GM21423 (cell line): ENCODE results near the gene PRAMEF12.
"Not testable (repeated sequence)": the region's sequence is repeated elsewhere in the genome, so short reads cannot be mapped to it uniquely, and the experiment has no call there.

Experiments
- ATAC-seq: cut with Tn5 transposase; IDR thresholded peaks from one replicate; pipeline ENCODE4 v1.9.1; 2021; ENCODE audit warnings: mild to moderate bottlenecking, moderate library complexity; ENCODE audit not compliant: unreplicated experiment

PRAMEF12 gene

DNA sequence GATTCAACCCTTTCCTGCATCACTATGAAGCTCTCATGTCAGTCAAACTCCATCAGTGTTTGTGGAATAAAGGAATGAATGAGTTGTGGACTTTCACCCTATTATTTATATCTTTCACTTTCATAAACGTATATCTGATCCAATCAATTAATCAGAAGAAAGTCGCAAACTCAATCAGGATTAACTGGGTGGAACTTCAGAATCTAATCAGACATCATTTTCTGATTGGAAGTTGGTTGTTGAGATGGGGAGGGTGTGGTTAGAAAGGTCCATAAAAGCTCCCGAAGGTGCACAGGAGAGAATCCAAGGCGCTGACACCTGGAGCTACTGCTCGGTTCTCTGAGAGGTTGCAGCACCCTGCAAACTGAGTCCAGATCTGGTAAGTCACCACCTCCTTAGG, at the start of gene PRAMEF12:
PRAMEF12 (plus strand) TSS at position 301 of the 400 bp plus-strand sequence. CDS start 1,130 bp downstream, outside the sequence.
- ATAC-seq: no peak

DNA sequence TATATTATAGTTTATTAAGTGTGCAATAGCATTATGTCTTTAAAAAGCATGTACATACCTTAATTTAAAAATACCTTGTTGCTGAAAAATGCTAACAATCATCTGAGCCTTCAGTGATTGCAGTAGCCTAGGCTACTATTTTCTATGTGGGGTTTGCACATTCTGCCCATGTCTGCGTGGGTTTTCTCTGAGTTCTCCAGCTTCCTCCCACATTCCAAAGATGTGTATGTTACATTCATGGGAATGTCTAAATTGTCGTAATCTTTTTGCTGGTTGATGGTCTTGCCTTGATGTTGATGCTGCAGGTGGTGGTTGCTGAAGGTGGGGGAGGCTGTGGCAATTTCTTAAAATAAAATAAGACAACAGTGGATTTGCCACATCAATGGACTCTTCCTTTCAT, 45.1 kb upstream of the PRAMEF12 start:
- no peak for ATAC-seq

DNA sequence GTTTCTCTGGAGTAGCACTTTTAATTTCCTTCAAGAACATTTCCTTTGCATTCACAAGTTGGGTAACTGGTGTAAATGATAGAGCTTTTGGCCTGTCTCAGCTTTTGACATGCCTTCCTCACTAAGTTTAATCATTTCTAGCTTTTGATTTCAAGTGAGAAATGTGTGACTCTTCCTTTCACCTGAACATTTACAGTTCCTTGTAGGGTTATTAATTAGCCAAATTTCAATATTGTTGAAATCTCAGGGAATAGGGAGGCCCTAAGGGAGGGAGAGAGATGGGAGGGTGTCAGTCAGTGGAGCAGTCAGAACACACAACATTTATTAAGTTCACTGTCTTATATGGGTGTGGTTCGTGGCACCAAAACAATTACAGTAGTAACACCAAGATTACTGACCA, 43.4 kb upstream of the PRAMEF12 start:
- no peak for ATAC-seq

DNA sequence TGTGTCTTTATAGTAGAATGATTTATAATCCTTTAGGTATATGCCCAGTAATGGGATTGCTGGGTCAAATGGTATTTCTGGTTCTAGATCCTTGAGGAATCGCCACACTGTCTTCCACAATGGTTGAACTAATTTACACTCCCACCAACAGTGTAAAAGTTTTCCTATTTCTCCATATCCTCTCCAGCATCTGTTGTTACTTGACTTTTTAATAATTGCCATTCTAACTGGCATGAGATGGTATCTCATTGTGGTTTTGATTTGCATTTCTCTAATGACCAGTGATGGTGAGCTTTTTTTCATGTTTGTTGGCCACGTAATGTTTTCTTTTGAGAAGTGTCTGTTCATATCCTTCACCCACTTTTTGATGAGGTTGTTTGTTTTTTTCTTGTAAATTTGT, 42.5 kb upstream of the PRAMEF12 start:
- ATAC-seq: not testable (repeated sequence)

DNA sequence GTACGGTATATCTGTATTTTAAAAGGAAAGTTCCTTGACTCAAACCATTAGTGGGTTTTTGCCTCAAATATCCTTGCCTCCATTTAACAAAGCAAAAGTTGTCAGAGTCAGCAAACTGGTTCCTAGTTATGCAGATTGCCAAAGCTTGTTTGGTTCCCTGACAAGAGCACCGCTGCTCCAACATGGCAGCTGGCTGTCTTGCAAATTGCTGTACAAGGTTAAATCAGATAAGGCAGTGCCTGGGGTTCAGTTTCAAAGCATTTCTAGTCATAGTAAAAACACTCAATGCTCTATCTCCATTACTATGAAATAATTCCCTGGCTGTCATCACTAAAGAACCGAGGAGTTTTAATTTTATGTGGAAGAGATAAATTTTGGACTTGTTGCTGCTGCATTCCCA, 38.9 kb upstream of the PRAMEF12 start:
- no peak for ATAC-seq

DNA sequence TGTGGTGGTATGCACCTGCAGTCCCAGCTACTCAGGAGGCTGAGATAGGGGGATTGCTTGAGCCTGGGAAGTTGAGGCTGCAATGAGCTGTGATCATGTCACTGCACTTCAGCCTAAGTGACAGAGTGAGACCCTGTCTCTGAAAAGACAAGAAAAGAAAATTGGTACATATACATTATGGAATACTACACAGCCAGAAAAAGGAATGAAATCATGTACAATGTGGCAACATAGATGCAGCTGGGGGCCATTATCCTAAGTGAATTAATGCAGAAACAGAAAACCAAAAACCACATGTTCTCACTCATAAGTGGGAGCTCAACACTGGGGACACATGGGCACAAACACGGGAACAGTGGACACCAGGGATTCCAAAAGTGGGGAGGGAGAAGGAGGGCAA, 34.6 kb upstream of the PRAMEF12 start:
- no peak for ATAC-seq

DNA sequence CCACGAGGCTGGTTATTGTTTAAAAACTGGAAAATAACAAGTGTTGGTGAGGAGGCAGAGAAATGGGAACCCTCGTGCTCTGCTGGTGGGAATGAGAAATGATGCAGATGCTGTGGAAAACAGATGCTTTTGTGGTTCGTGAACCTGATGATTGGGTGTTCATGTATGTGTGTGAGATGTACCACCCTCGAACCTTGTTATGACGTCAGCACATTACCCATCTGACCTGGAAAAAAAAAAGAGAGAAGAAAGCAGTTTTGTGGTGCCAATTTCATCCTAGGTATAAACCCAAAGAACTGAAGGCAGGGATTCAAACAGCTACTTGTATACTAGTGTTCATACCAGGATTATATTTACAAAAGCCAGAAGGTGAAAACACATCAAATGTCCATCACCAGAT, 33.9 kb upstream of the PRAMEF12 start:
- ATAC-seq: no peak

DNA sequence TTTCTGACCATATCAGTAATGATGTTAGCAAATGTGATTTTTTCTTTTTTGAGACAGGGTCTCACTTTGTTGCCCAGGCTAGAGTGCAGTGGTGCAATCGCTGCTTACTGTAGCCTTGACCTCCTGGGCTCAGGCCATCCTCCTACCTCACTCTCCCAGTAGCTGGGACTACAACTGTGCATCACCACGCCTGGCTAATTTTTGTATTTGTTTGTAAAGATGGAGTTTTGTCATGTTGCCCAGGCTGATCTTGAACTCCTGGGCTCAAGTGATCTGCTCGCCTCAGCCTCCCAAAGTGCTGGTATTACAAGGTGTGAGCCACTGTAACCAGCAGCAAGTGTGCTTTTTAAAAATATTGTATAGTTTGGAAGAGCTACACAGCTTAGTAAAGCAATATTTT, 31.6 kb upstream of the PRAMEF12 start:
- ATAC-seq: no peak

DNA sequence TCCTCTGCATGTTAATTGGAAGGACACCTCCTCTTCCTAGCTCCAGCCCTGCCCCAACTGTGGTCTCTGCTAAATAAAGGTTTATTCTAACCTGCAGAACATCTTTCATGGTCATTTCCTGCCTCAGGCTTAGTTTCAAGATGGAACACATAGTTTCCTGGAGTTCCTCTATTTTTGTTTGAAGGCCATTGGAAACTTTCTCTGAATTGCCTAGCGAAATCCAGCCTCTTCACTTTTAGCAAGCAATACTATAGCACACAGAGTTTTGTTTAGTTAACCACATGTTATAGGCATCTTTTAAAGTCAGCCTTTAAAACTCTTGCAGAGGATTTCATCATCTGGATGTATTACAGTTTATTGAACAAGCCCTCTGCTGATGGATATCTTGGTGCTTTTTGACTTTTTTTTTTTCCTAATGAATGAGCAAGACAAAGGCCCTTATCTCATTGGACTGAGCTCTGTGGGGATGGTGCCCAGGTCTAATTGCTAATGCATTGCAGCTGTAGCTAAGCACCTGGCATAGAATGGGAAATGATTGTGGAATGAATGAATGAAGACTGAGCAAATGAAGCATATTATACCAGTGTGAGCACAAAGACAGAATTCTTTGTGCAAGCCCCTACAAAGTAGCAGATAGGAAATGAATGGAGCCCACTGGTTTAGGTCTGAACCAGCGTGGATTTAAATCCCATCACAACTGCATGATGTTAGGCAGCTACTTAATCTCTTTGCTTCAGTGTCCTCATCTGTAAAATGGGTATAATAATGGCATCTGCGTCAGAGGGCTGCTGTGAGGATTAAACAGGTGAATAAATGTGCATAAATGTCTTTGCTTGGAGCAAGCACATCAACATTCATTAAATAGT, 28.2 kb upstream of the PRAMEF12 start:
- no peak for ATAC-seq

DNA sequence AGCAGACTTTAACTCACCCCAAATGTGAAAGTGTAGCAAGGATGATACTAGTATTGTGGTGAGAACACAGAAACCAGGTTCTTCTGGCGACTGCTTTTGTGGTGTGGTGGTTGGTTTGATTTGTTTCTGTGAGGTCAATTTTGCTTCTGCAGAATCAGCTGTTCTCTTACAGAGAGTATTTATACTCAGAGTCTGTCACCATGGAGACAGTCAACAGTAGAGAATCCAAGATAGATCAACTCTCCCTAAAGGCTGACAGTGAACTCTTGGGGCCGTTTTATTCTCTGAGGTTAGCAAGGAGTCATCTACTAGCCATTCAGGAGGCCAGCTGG, 27.6 kb upstream of the PRAMEF12 start, which contains the start of gene CFAP107:
CFAP107 (plus strand) TSS at position 209 of the 332 bp plus-strand sequence. CDS start 231 bp downstream, outside the sequence.
- no peak for ATAC-seq

DNA sequence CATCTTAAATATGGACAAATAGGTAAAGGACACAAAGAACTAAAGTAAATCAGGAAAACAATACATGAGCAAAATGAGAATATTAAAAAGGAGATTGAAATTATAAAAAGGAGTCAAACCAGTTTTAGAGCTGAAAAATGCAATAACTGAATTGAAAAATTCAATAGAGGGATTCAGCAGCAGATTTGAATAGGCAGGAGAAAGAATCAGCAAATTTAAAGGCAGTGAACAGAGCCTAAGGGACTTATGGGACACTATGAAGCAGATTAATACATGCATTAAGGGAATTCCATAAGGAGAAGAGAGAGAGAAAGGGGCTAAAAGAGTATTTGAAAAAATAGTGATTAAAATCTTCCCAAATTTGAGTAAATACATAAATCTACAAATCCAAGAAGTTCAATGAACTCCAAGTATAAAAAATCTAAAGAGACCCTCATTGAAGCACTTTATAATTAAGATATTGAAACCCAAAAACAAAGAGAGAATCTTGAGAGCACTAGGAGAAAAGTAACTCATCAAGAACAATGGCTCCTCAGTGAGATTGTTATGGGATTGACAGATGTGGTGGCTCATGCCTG, 24.7 kb upstream of the PRAMEF12 start:
- ATAC-seq: no peak

DNA sequence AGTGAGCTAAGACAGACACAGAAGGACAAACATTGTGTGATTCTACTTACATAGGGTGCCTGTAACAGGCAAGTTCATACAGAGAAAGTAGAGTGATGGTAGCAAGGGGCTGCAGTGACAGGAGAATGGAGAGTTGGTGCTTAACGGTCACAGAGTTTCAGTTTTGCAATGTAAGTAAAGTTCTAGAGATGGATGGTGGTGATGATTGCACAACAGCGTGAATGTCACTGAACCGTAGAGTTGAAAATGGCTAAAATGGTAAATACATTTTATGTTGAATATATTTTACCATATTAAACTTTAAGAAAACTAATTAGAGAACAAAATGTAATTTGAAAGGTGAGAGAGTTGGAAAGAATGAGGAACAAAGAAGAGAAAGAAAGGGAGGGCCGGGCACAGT, 18.8 kb upstream of the PRAMEF12 start:
- ATAC-seq: no peak

DNA sequence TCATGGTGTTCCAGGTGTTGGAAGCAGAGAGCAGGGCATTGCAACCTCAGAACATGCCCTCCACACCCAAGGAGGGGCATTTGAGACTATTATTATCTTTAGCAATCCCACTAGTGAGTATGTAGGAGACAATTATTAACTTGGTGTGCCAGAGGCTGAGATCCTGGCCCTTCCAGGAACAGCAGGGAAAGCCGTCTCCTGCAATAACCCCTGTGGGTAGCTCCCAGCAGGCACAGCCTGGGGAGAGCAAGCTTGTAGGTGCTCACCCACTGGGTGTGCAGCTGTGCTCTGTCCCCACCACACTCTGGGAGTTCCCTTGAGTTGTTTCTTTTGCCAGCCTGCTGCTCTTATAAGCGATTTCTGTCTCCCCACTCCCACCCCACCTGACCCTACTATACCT, 17.3 kb upstream of the PRAMEF12 start:
- no peak for ATAC-seq

DNA sequence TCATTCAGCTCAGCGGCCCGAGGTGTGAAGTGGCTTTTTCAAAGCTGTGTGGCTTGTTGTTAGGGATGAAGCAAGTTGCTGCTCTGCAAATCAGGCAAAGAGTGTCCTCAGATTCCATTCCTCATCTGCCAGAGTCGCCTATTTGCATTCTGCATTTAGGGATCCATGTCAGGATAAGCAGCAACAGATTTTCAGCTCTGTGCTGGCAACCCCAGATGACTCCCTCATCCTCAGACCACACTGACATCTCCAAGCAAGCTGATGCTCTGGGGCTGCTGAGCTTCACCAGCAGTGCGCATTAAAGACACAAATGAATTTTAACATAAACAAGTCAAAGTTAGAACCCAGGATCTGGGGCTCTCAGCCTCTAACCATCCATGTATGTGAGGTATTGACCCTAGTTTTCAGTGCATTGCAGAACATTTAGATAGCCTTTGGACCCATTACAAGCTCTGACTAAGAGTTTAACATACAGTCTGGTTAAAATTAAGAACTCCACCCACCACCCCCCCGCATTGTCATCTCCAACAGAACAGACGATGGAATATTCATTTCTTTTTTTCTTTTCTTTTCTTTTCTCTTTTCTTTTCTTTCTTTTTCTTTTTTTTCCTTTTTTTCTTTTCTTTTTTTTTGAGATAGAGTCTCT, 16.6 kb upstream of the PRAMEF12 start:
- ATAC-seq: no peak

DNA sequence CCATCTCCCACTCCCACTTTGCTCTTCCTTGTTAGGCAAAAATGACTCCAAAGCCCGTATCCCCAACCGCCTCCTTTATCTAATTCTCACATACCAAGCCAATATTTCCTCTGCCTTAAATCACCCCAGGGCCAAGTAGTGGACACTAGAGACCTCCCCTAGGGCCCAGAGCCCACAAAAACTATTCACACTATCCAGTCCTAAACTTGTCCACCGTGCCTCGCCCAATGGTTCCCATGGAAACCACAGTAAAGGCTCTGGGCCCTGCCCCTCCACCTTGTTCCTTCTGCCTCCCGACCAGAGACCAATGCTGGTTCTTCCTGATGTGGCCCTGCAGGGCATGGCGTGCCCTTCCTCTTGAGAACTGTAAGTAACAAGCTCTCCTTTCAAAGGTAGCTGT, 15.7 kb upstream of the PRAMEF12 start:
- no peak for ATAC-seq

DNA sequence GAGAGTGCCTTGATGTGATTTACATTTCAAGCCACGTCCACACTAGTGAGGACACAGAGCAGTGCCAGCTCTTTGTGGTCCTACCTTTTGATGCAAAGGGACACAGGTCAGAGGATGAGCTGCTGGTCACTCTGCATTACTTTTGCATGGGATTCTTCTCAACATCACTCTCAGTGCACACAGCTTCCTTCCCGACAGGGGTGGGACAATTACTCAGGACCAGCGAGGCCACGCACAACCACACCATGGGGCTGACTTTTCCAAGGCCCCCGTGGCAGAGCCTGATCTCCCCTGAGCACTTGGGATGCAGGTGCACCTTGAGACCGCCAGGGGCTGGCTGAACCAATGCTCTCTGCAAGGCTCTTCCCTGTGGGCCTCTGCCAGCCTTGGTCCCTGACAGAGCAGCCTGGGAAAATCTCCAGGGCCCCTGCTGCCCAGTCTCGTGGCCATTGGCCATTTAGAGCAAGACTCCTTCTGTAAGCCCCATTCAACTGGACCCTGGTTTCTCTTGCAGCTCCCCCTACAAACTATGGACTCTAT, 13.2 kb upstream of the PRAMEF12 start:
- ATAC-seq: no peak

DNA sequence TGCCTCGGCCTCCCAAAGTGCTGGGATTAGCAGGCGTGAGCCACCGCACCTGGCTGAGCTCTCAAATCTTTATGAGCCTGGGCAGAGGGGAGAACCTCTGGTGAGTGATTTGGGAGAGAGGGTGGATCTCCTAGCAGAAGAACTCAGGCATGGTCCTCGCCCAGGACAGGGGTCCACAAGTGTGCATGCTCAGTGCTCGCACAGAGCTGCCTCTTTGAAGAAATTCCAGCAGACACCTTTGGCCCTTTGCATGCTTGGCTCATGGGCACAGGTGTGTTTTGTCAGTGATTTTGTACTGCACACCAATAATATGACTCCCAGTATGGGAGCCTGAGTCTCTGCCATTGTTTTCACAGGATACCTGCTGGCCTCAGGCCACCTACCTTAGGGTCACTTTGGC, 11.8 kb upstream of the PRAMEF12 start:
- no peak for ATAC-seq

DNA sequence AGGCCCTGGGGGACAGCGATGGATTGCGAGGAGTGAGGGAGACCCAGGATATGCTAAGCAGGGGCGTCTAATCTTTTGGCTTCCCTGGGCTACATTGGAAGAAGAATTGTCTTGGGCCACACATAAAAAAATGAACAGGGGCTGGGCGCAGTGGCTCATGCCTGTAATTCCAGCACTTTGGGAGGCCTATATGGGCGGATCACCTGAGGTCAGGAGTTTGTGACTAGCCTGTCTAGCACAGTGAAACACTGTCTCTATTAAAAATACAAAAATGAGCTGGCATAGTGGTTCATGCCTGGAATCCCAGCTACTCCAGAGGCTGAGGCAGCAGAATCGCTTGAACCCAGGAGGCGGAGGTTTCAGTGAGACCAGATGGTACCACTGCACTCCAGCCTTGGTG, 10.8 kb upstream of the PRAMEF12 start:
- ATAC-seq: no peak

DNA sequence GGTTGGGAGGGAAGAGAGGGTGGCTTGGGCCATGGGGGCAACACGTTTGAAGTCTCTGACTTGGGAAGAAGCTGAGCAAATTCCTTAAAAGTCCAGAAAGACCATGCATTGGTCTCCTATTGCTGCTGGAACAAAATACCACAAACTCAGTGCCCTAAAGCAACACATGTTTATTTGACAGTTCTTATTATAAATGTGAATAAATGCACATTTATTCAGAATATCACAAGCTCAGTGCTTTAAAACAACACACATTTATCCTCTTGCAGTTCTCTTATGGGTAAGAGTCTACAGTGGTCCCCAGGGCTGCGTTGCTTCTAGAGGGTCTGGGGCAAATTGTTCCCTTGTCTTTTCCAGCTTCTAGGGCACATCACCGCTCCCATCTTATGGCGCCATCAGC, 10.1 kb upstream of the PRAMEF12 start:
- no peak for ATAC-seq

DNA sequence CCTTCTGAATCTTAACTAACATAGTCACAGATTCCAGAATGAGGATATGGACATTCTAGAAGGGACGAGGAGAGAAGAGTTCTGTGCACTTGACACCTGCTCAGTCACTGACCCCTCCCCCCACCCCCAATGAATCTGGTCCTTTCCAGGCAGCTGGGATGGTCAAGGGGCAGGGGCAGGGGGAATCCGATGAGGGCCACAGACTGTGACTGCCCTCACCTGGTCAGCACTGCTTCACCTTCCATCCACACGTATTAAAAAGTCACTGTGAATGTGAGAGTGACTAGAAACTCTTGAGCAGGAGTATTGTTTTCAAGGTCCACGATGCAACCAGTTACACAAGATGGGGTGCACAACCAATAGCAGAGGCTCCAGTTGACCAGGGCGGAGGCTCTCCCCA, 9.5 kb upstream of the PRAMEF12 start:
- ATAC-seq: no peak

DNA sequence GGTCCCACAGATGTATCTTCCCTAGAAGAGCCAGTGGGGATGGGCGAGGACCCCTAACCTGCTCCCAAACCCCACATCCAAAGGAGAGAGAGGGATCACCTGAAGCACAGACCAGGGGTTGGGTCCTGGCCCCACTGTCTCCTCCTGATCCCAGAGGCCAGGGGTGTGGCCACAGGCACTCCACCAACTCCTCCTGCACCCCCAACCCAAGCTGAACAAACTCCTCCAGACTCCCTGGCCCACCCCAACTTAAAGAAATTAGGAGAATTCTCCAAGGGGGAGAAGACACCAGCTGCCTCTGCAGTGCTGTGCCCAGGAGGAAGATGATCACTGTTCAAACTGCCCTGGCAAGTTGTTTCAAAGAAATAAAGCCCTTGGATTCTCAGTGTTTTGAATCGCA, 4.5 kb upstream of the PRAMEF12 start:
- ATAC-seq: no peak

DNA sequence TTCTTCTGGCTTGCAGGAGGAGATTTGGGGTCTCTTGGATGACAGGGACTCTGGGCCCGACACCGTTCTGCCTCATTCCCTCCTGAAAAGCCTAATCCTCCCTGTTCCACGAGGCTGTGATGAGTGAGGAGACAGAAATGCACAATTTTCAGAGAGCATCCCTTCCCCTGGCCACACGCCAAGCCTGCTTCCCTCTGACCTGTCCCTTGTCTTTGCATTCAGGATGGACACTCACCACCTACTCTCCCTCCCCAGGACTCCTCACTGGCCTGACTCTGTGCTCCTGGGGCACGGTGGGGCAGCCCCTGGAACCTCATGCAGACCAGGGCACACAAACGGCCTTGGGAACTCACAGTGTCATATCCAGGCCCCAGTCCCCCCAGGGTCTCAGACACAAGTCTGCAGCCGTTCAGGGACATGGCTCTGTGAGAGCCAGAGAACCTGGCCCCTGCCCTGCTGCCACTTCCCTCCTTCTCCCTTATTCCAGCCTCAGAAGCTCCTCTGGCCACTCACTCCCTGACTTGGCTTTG, 3.5 kb upstream of the PRAMEF12 start:
- no peak for ATAC-seq
